A673 (cell line): Measurements from ENCODE around the gene TOR4A. TPM values are rescaled to one million over a fixed set of nuclear protein-coding genes. Genes with fewer than 3 reads are reported as not detected.
"Not testable (repeated sequence)": the region's sequence is repeated elsewhere in the genome, so short reads cannot be mapped to it uniquely, and the experiment has no call there.

ENCODE experiments used
- BruUV-seq: library from RNA; stranded (reverse); fragments of 400-500 nt; replicated peaks from 2 replicates; lab custom pipeline; 2021; lab: Mats Ljungman, UMichigan
- CTCF ChIA-PET: fragments of 300-600 bp; sonication (Branson Sonifier 250); formaldehyde crosslinking; loops from one replicate; lab custom pipeline; 2022; ENCODE audit warnings: antibody characterized with exemption; lab: Charles Lee
- POLR2A ChIA-PET: fragments of 300-600 bp; sonication (Branson Sonifier 250); formaldehyde crosslinking; loops from one replicate; lab custom pipeline; 2022; ENCODE audit warnings: antibody characterized with exemption; ENCODE audit not compliant: low non-redundant PET; lab: Charles Lee
- DNase-seq: peaks from one replicate; pipeline ENCODE4 v3.0.0-alpha.2; 2015; ENCODE audit warnings: low spot score
- H3K27ac ChIP-seq: fragments of 200-600 bp; sonication (generic); 2 replicates; pipeline ENCODE4 v1.5.1; 2016; ENCODE audit warnings: mixed run types, low read depth, mild to moderate bottlenecking, mixed read lengths, antibody characterized with exemption, low read length; ENCODE audit not compliant: poor library complexity, severe bottlenecking
- H3K27me3 ChIP-seq: fragments of 200-600 bp; sonication (generic); replicated peaks from 2 replicates; pipeline ENCODE4 v1.6.1; 2017; ENCODE audit warnings: mixed run types, low read depth, mild to moderate bottlenecking, mixed read lengths, antibody characterized with exemption, low read length; ENCODE audit not compliant: insufficient read depth, poor library complexity
- H3K36me3 ChIP-seq: fragments of 200-600 bp; sonication (generic); 2 replicates; pipeline ENCODE4 v1.6.1; 2016; ENCODE audit warnings: mixed run types, mild to moderate bottlenecking, mixed read lengths, antibody characterized with exemption, low read length; ENCODE audit not compliant: insufficient read depth, poor library complexity, severe bottlenecking
- H3K4me1 ChIP-seq: fragments of 200-600 bp; sonication (generic); 2 replicates; pipeline ENCODE4 v1.6.1; 2017; ENCODE audit warnings: mixed run types, mild to moderate bottlenecking, mixed read lengths, antibody characterized with exemption, low read length; ENCODE audit not compliant: insufficient read depth, poor library complexity, severe bottlenecking
- H3K4me3 ChIP-seq: fragments of 200-600 bp; sonication (generic); 2 replicates; pipeline ENCODE4 v1.5.1; 2016; ENCODE audit warnings: low read depth, mixed run types, mild to moderate bottlenecking, mixed read lengths, low read length; ENCODE audit not compliant: poor library complexity, severe bottlenecking
- H3K9me3 ChIP-seq: fragments of 200-600 bp; sonication (generic); 2 replicates; pipeline ENCODE4 v1.6.1; 2016; ENCODE audit warnings: mixed run types, low read depth, mild to moderate bottlenecking, mixed read lengths, antibody characterized with exemption, low read length; ENCODE audit not compliant: poor library complexity, severe bottlenecking
- EZH2 ChIP-seq: fragments of 200-600 bp; sonication (generic); IDR thresholded peaks from 2 replicates; pipeline ENCODE4 v1.6.1; 2017; ENCODE audit warnings: borderline replicate concordance, low read depth, mild to moderate bottlenecking, mixed read lengths, antibody characterized with exemption, low read length; ENCODE audit not compliant: poor library complexity, severe bottlenecking
- intact Hi-C: fragments of 100-400 bp; cut with micrococcal nuclease; formaldehyde crosslinking; loops from one replicate; pipeline ENCODE4 v1.10.0; 2022; ENCODE audit not compliant: unreplicated experiment
- total RNA-seq: library from RNA; stranded (reverse); gene quantifications from 2 replicates; pipeline ENCODE4 v1.2.3, GENCODE V29; 2021
- TF ChIP-seq, protein P1 (sequence below): fragments of 300-800, 200-600 bp; sonication (generic); conservative IDR thresholded peaks from 2 replicates; pipeline ENCODE4 v1.5.1; 2017; ENCODE audit warnings: low read depth, mild to moderate bottlenecking, antibody characterized with exemption, low read length, moderate library complexity, mixed read lengths

TOR4A gene
- total RNA-seq, 1 experiment from 2014 or later = 0.82 TPM

DNA sequence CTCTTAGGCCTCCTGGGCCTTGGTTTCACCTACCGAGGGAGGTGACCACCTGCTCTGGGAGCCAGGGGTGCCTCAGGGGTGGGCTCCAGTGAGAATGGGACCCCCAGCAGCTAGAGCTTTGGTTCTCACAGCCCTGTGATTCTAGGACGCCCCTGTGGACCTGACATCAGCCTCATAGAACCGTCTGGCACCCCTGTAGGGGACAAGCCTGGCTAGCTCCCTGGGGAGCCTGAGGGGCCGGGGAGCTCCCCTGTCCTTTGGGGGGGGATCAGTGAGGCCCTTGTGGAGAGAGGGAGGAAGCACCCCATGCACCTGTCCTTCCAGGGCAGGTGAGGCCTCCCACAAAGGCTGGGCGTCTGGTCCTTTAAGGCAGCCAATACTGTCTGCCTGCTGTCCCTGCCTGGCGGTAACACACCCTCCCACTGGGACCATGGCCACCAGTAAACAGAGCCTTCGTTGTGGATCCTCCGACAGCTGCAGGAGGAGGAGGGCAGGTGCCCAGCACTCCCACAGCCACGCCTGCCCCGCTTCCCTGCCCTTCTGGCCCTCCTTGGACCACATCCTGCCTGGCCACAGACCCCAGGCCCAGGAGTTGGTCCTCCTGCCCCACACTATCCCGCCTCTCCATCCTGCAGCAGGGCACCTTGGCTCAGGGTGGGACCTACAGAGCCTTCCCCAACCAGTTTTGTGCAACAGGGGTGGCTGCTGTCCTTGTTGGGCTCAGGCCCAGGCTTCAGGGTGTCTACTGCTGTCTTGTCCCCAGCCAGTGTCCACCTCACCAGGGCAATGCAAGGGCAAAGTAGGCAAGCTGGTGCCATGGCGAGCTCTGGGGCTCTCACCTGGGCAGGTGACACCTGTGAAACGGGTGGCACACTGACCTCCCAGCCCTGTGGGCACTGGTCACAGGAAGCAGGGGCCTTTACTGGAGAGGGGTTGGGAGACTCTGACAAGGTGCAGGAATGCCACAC is 39.5 kb upstream of the TOR4A start:
- POLR2A ChIA-PET = no interaction called here
- peaks cover 15% of the 10 kb centered on the region for H3K36me3 ChIP-seq

DNA sequence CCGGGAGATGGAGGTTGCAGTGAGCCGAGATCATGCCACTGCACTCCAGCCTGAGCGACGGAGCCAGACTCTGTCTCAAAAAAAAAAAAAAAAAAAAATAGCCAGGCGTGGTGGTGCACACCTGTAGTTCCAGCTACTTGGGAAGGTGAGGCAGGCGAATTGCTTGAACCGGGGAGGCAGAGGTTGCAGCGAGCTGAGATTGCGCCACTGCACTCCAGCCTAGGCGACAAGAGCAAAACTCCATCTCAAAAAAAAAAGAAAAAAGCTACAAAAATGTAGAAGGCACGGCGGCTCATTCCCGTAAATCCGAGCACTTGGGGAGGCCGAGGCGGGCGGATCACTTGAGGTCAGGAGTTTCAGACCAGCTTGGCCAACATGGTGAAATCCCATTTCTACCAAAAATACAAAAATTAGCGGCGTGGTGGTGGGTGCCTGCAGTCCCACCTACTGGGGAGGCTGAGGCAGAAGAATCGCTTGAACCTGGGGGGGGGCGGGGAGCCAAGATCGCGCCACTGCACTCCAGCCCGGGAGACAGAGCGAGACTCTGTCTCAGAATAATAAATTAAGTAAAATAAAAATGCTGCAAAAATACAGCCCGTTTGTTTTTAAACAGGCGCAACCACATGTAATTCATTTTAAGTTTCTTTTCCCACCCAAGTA is 37.9 kb upstream of the TOR4A start:
- BruUV-seq = TSS peak; percentile 65
- CTCF ChIA-PET = interaction anchor here (0.6 kb wide), 1 partner anchor 211 kb away, joined by 5 read pairs; no protein-coding TSS in a partner anchor
- not testable (repeated sequence) for DNase-seq

More for the DNA sequence above, 39.5 kb upstream of the TOR4A start:
- H3K4me3 ChIP-seq = no peak overlapping the region
- DNase-seq = no peak
- CTCF ChIA-PET = interaction anchor here (0.6 kb wide), 1 partner anchor 367 kb away, joined by 3 read pairs; no protein-coding TSS in a partner anchor
- no peaks in the 10 kb centered on the region for H3K9me3 ChIP-seq
- no TSS peak for BruUV-seq
- H3K27me3 ChIP-seq = no peaks in the 10 kb centered on the region
- intact Hi-C loops = loop anchor here (5.0 kb wide), 1 partner anchor 191 kb away; the partner anchor contains the start of gene NPDC1
- TF ChIP-seq EZH2 = no peak
- TF ChIP-seq, protein P1, sequence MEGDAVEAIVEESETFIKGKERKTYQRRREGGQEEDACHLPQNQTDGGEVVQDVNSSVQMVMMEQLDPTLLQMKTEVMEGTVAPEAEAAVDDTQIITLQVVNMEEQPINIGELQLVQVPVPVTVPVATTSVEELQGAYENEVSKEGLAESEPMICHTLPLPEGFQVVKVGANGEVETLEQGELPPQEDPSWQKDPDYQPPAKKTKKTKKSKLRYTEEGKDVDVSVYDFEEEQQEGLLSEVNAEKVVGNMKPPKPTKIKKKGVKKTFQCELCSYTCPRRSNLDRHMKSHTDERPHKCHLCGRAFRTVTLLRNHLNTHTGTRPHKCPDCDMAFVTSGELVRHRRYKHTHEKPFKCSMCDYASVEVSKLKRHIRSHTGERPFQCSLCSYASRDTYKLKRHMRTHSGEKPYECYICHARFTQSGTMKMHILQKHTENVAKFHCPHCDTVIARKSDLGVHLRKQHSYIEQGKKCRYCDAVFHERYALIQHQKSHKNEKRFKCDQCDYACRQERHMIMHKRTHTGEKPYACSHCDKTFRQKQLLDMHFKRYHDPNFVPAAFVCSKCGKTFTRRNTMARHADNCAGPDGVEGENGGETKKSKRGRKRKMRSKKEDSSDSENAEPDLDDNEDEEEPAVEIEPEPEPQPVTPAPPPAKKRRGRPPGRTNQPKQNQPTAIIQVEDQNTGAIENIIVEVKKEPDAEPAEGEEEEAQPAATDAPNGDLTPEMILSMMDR = no peak
- H3K4me1 ChIP-seq = peaks cover 27% of the 10 kb centered on the region
- peak overlapping the region; percentile 62 for H3K27ac ChIP-seq

GRCh38 chr9:137240318-137240840 is 37.1 kb upstream of the TOR4A start:
- ChIA-PET POLR2A (interaction anchor here (0.6 to 1.2 kb wide), 6 partner anchors 13 to 346 kb away, joined by 3 to 16 read pairs (median 4); partner anchors contain the start of genes NELFB and RNF224), CTCF (interaction anchor here (0.5 to 0.6 kb wide), 2 partner anchors 89 to 440 kb away, joined by 13 to 15 read pairs; no protein-coding TSS in a partner anchor)
- peak; percentile 78 for DNase-seq
- Histone ChIP-seq H3K27ac (peak overlapping the region; percentile 98), H3K4me3 (peak overlapping the region; percentile 97), H3K4me1 (peaks cover 44% of the 10 kb centered on the region), H3K27me3 (no peaks in the 10 kb centered on the region), H3K9me3 (no peaks in the 10 kb centered on the region), H3K36me3 (peaks cover 24% of the 10 kb centered on the region)
- TF ChIP-seq EZH2 = no peak
- TF ChIP-seq, protein P1 = no peak
- intact Hi-C loops = loop anchor here (2.0 kb wide), 1 partner anchor 40 kb away; the partner anchor contains the start of gene TPRN
- BruUV-seq = no TSS peak

More for the DNA sequence above, 37.9 kb upstream of the TOR4A start:
- Histone ChIP-seq H3K27ac (peak overlapping the region; percentile 98), H3K4me1 (peaks cover 41% of the 10 kb centered on the region), H3K36me3 (peaks cover 24% of the 10 kb centered on the region), H3K4me3 (peak overlapping the region; percentile 97)
- POLR2A ChIA-PET = interaction anchor here (1.2 kb wide), 1 partner anchor 12 kb away, joined by 3 read pairs; the partner anchor contains the start of gene RNF224
- H3K27me3 ChIP-seq, H3K9me3 ChIP-seq: not testable (repeated sequence)
- intact Hi-C loops = loop anchor here (2.0 to 5.0 kb wide), 2 partner anchors 39 to 192 kb away; partner anchors contain the start of genes NPDC1 and TPRN
